IPS DF 6.9 (cell line): ENCODE data around the gene PITPNC1.
"Not testable (repeated sequence)": the region's sequence is repeated elsewhere in the genome, so short reads cannot be mapped to it uniquely, and the experiment has no call there.

Experiments
- DNase-seq: peaks from one replicate; pipeline ENCODE4 v3.0.0-alpha.2; 2013; ENCODE audit warnings: low read depth, low spot score
- H3K27ac ChIP-seq: one replicate; pipeline ENCODE4 v1.5.1; 2013; ENCODE audit warnings: low read length, control low read depth
- H3K27me3 ChIP-seq: 2 replicates; pipeline ENCODE4 v1.6.1; 2013; ENCODE audit warnings: mild to moderate bottlenecking, low read length; ENCODE audit not compliant: control insufficient read depth, insufficient read depth
- H3K36me3 ChIP-seq: 2 replicates; pipeline ENCODE4 v1.6.1; 2013; ENCODE audit warnings: low read length; ENCODE audit not compliant: control insufficient read depth, insufficient read depth
- H3K4me1 ChIP-seq: 2 replicates; pipeline ENCODE4 v1.6.1; 2013; ENCODE audit warnings: low read length; ENCODE audit not compliant: control insufficient read depth, insufficient read depth
- H3K4me3 ChIP-seq: 2 replicates; pipeline ENCODE4 v1.5.1; 2013; ENCODE audit warnings: mild to moderate bottlenecking, low read length
- H3K9me3 ChIP-seq: 2 replicates; pipeline ENCODE4 v1.6.1; 2013; ENCODE audit warnings: low read length, inconsistent platforms; ENCODE audit not compliant: control insufficient read depth, insufficient read depth
- WGBS: extraction: QIAGEN DNeasy Blood & Tissue Kit; methylation state at CpG from one replicate; pipeline ENCODE4 v1.1.7; 2013; ENCODE audit warnings: mixed read lengths, missing lambda C conversion rate; ENCODE audit not compliant: insufficient read length, insufficient coverage; 5-methylcytosine and 5-hydroxymethylcytosine counted together

Gene PITPNC1

DNA sequence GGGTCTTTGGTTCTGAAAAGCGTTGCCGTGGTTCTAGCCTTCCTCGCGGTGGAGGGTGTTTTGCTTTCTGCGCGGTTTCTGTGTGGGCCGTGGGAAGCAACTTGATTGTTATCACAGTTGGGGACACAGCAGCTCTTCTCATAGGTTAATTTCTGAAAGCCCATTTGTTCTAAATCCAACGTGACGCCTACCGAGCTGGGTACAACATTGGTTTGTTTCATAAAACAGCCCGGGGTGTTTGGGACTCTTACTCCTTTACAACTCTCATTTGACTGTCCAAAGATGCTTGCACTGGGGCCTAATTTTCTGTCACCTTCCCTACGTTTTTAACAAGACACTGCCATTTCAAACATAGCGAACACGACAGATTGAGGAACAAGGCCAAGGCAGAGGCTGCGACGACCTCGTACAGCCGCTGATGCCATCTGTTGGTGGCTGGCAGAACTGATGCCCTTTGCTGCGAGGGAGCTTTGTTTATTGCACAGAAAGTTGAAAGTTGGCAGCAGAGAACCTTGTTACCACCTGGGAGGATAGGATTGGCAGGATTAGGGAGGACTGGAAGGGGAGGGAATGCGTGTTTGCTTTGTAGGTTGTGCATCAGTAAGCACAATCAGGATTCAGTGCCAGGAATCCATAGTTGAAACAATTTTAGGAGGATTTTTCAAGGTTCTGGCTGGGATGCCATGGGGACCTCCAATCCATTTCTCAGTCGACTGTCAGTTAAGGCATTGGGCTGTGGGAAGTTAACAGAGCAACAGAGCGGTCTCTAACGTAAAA lies 98.3 kb downstream of the PITPNC1 start:
- DNase-seq: peak; percentile 54
- no peaks in the 10 kb centered on the region for H3K27me3 ChIP-seq
- no peaks in the 10 kb centered on the region for H3K36me3 ChIP-seq
- 0 out of 2 replicates have a peak, but pooled peaks cover 2% of the 10 kb centered on the region for H3K4me1 ChIP-seq
- H3K9me3 ChIP-seq: no peaks in the 10 kb centered on the region
- H3K27ac ChIP-seq: no peak overlapping the region
- WGBS: no CpG with 5 or more reads among the region's 23 CpGs
- H3K4me3 ChIP-seq: no peak overlapping the region

DNA sequence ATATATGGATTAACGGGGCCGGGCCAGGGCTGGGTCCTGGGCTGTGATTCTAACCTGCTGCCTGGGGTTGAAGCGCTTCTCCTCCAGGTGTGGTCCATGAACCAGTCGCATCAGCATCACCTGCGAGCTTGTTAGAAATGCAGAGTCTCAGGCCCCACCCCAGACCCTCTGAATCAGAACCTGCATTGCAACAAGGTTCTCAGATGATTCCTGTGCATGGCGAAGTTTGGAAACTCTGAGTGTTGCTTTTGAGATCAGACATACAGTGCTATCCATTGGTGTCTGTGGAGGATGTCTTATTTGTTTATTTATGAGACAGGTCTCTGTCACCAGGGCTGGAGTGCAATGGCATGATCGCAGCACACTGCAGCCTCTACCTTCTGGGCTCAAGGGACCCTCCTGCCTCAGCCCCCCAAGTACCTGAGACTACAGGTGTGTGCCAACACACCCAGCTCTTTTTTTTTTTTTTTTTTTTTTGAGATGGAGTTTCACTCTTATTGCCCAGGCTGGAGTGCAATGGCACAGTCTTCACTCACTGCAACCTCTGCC lies 99.8 kb downstream of the PITPNC1 start:
- H3K27me3 ChIP-seq: no peaks in the 10 kb centered on the region
- no peaks in the 10 kb centered on the region for H3K9me3 ChIP-seq
- no CpG with 5 or more reads among the region's 7 CpGs for WGBS
- 0 out of 2 replicates have a peak, but pooled peaks cover 4% of the 10 kb centered on the region for H3K4me1 ChIP-seq
- H3K27ac ChIP-seq: no peak overlapping the region
- DNase-seq: no peak
- no peaks in the 10 kb centered on the region; the same call in 1 of the 2 replicates for H3K36me3 ChIP-seq
- H3K4me3 ChIP-seq: no peak overlapping the region

DNA sequence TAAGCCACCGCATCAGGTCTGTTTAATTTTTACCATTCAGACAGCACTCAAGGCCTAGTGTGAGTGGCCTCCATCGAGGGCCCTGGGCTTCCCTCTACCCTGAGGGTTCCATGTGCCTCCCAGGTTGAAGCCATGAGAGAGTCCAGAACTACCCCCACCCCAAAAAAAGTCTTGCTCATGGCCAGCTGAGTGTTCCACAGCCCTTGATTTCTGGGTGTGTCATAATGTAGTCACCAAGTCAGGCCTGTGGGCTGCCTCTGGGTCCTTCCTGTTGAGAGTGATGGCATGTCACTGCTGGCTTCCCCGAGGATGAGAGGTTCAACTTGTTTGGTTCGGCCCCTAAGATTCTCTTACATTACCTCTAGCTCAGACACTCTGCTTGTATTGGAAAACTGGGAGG lies 100.6 kb downstream of the PITPNC1 start:
- Histone ChIP-seq H3K27ac (no peak overlapping the region), H3K36me3 (no peaks in the 10 kb centered on the region; the same call in 1 of the 2 replicates), H3K4me3 (no peak overlapping the region), H3K9me3 (no peaks in the 10 kb centered on the region), H3K4me1 (0 out of 2 replicates have a peak, but pooled peaks cover 4% of the 10 kb centered on the region), H3K27me3 (no peaks in the 10 kb centered on the region)
- WGBS: no CpG with 5 or more reads among the region's 4 CpGs
- no peak for DNase-seq

DNA sequence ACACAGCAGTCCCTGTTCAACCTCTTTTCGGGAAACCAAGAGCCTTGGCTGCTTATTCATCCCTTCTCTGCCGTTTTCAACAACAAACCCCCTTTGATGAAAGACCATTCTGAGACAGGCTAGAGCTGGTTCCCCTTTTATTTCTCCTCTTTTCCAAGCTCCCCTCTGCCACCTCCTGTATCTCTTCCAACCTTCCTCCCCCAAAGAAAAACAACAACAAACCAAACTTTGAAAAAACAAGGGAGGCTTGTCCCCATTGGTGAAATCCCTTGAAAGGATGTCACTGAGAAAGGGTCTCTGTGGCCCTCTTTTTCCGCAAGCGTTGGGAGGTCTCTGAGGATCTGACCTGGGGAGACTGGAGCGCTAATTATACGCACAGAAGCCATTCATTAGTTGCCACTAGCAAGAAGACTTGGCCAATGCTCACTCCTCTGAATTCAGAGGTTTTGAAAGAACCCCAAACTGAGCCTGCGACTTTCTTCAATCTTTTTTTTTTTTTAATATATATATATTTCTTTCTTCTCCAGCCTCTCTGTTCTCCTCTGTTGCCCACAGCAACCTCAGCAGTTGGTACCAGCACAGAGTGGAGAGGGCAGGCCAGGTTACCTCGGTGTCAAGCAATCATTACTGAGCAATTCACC lies 101.4 kb downstream of the PITPNC1 start:
- H3K4me1 ChIP-seq: 0 out of 2 replicates have a peak, but pooled peaks cover 4% of the 10 kb centered on the region
- no peaks in the 10 kb centered on the region for H3K27me3 ChIP-seq
- no peak overlapping the region for H3K4me3 ChIP-seq
- no CpG with 5 or more reads among the region's 8 CpGs for WGBS
- H3K9me3 ChIP-seq: no peaks in the 10 kb centered on the region
- H3K36me3 ChIP-seq: no peaks in the 10 kb centered on the region; the same call in 1 of the 2 replicates
- DNase-seq: no peak
- H3K27ac ChIP-seq: no peak overlapping the region

- Histone ChIP-seq H3K4me3 (no peak overlapping the region), H3K4me1 (0 out of 2 replicates have a peak, but pooled peaks cover 4% of the 10 kb centered on the region), H3K36me3 (no peaks in the 10 kb centered on the region; the same call in 1 of the 2 replicates), H3K27me3 (no peaks in the 10 kb centered on the region), H3K9me3 (no peaks in the 10 kb centered on the region), H3K27ac (no peak overlapping the region)
- no CpG with 5 or more reads among the region's 3 CpGs for WGBS
- no peak for DNase-seq
Observed at GRCh38 chr17:67479148-67479547, 102.1 kb downstream of the PITPNC1 start.

- not testable (repeated sequence) for DNase-seq
- WGBS: no CpG with 5 or more reads among the region's 11 CpGs
Observed at GRCh38 chr17:67480959-67481358, 103.9 kb downstream of the PITPNC1 start.

GRCh38 chr17:67481808-67482207 lies 104.7 kb downstream of the PITPNC1 start:
- Histone ChIP-seq H3K36me3 (no peaks in the 10 kb centered on the region; the same call in 1 of the 2 replicates), H3K9me3 (no peaks in the 10 kb centered on the region), H3K4me3 (no peak overlapping the region), H3K27me3 (no peaks in the 10 kb centered on the region), H3K27ac (no peak overlapping the region), H3K4me1 (0 out of 2 replicates have a peak, but pooled peaks cover 2% of the 10 kb centered on the region)
- DNase-seq: no peak
- WGBS: no CpG with 5 or more reads among the region's 4 CpGs

More at GRCh38 chr17:67480959-67481358, 103.9 kb downstream of the PITPNC1 start:
- not testable (repeated sequence) for H3K27ac ChIP-seq, H3K36me3 ChIP-seq, H3K9me3 ChIP-seq, H3K4me3 ChIP-seq, H3K27me3 ChIP-seq, H3K4me1 ChIP-seq

DNA sequence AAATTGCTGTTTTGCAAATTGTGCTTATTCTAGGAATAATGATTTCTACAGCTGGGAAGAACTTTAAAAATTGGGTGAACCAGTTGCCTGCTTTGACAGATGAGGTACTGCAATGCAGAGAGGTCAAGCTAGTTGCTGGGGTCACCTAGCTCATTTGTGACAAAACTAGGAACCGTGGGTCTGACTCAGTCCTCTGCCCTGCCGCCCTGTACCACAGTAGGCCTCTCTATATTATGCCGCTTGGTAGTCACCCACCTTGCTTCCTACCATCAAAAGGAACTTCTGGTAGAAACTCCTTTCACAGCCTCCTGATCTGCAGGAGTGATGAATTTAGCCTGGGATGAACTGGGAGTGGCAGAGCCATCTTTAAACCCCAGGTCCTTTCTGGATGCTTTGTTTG lies 105.7 kb downstream of the PITPNC1 start:
- no peak overlapping the region for H3K27ac ChIP-seq
- H3K4me3 ChIP-seq: no peak overlapping the region
- H3K4me1 ChIP-seq: 0 out of 2 replicates have a peak, but pooled peaks cover 2% of the 10 kb centered on the region
- H3K9me3 ChIP-seq: no peaks in the 10 kb centered on the region
- no peaks in the 10 kb centered on the region for H3K27me3 ChIP-seq
- DNase-seq: no peak
- no peaks in the 10 kb centered on the region; the same call in 1 of the 2 replicates for H3K36me3 ChIP-seq
- WGBS: no CpG with 5 or more reads among the region's 3 CpGs

- Histone ChIP-seq H3K36me3 (no peaks in the 10 kb centered on the region; the same call in 1 of the 2 replicates), H3K4me3 (no peak overlapping the region), H3K4me1 (0 out of 2 replicates have a peak, but pooled peaks cover 2% of the 10 kb centered on the region), H3K9me3 (no peaks in the 10 kb centered on the region), H3K27ac (no peak overlapping the region), H3K27me3 (no peaks in the 10 kb centered on the region)
- no CpG with 5 or more reads among the region's 4 CpGs for WGBS
- DNase-seq: no peak
Observed at GRCh38 chr17:67484261-67484660, 107.2 kb downstream of the PITPNC1 start.

DNA sequence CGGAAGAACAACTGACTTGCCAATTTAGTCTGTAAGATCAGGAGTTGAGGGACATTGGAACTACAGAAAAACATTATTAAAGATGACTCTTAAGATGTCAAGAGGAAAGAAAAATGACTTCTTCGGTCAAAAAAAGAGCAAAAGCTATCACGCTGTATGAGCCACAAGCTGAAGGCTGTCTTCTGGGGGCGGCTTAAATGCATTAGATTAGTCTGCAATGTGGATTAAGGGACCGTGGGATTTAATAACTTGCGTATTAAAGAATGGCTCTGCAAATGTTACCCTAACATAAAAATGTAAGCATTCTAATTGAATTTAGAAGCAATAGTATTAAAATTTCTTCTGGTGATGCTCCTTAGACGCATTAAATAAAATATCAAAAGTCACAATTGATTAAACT lies 108.6 kb downstream of the PITPNC1 start:
- Histone ChIP-seq H3K4me1 (peaks cover 2% of the 10 kb centered on the region; the same call in 1 of the 2 replicates), H3K4me3 (no peak overlapping the region), H3K27me3 (no peaks in the 10 kb centered on the region), H3K36me3 (no peaks in the 10 kb centered on the region; the same call in 1 of the 2 replicates), H3K27ac (no peak overlapping the region), H3K9me3 (no peaks in the 10 kb centered on the region)
- no peak for DNase-seq
- WGBS: no CpG with 5 or more reads among the region's 7 CpGs
